ENCODE data around the gene OLFM1. TPM values are rescaled to one million over a fixed set of nuclear protein-coding genes. Genes with fewer than 3 reads are reported as not detected.

Gene OLFM1
- total RNA-seq, 2 donors from 2014 or later, result 11.0 to 23.2 TPM

- Mint-ChIP-seq H3K4me1 (no peaks in the 10 kb centered on the region), H3K36me3 (ENCODE audit: low read depth) (no peaks in the 10 kb centered on the region), H3K27me3 (ENCODE audit: insufficient read depth) (no peaks in the 10 kb centered on the region), H3K4me3 (no peak overlapping the region), H3K27ac (no peak overlapping the region), H3K9me3 (peaks cover 7% of the 10 kb centered on the region)
- Histone ChIP-seq H3K9me3 (ENCODE audit: control insufficient read depth, low read length) (no peaks in the 10 kb centered on the region), H3K36me3 (ENCODE audit: control insufficient read depth, insufficient read depth, low read length) (no peaks in the 10 kb centered on the region), H3K4me3 (ENCODE audit: low read length) (no peak overlapping the region), H3K27me3 (ENCODE audit: control insufficient read depth, insufficient read depth, low read length, poor library complexity, severe bottlenecking) (no peaks in the 10 kb centered on the region), H3K9ac (ENCODE audit: extremely low read depth, low read length, poor library complexity, severe bottlenecking) (no peak overlapping the region), H3K4me1 (ENCODE audit: control insufficient read depth, insufficient read depth, low read length) (no peaks in the 10 kb centered on the region), H3K27ac (ENCODE audit: low read depth, low read length) (no peak overlapping the region)
- WGBS, 2 experiments (ENCODE audit: insufficient coverage in 1 of 2, insufficient read length in 1 of 2), result 90 to 93% methylated on average over 10 to 17 of the region's 17 CpGs
- TF ChIP-seq CTCF (conservative IDR thresholded peaks at IDR 0.05), result no peak
- DNase-seq, result peak; percentile 15
These were observed 38.6 kb upstream of the OLFM1 start for GRCh38 chr9:135048758-135049444.

- Histone ChIP-seq H3K4me3 (ENCODE audit: low read length) (no peak overlapping the region), H3K9me3 (ENCODE audit: control insufficient read depth, low read length) (no peaks in the 10 kb centered on the region), H3K4me1 (ENCODE audit: control insufficient read depth, insufficient read depth, low read length) (no peaks in the 10 kb centered on the region), H3K9ac (ENCODE audit: extremely low read depth, low read length, poor library complexity, severe bottlenecking) (no peak overlapping the region), H3K36me3 (ENCODE audit: control insufficient read depth, insufficient read depth, low read length) (no peaks in the 10 kb centered on the region), H3K27ac (ENCODE audit: low read depth, low read length) (no peak overlapping the region), H3K27me3 (ENCODE audit: control insufficient read depth, insufficient read depth, low read length, poor library complexity, severe bottlenecking) (no peaks in the 10 kb centered on the region)
- Mint-ChIP-seq H3K27ac (no peak overlapping the region), H3K36me3 (ENCODE audit: low read depth) (no peaks in the 10 kb centered on the region), H3K27me3 (ENCODE audit: insufficient read depth) (no peaks in the 10 kb centered on the region), H3K9me3 (peaks cover 7% of the 10 kb centered on the region), H3K4me3 (no peak overlapping the region), H3K4me1 (no peaks in the 10 kb centered on the region)
- no peak for TF ChIP-seq CTCF (conservative IDR thresholded peaks at IDR 0.05)
- no peak for DNase-seq
- 85 to 92% methylated on average over 6 to 7 of the region's 7 CpGs for WGBS, 2 experiments (ENCODE audit: insufficient coverage in 1 of 2, insufficient read length in 1 of 2)
These were observed 38.0 kb upstream of the OLFM1 start for GRCh38 chr9:135049460-135049859.

GRCh38 chr9:135050072-135050990 lies 37.1 kb upstream of the OLFM1 start:
- DNase-seq, result peak; percentile 29
- H3K9me3 ChIP-seq (ENCODE audit: control insufficient read depth, low read length), result no peaks in the 10 kb centered on the region
- Mint-ChIP-seq H3K4me1 (no peaks in the 10 kb centered on the region), H3K27ac (no peak overlapping the region), H3K27me3 (ENCODE audit: insufficient read depth) (no peaks in the 10 kb centered on the region), H3K4me3 (no peak overlapping the region), H3K36me3 (ENCODE audit: low read depth) (no peaks in the 10 kb centered on the region), H3K9me3 (peaks cover 7% of the 10 kb centered on the region)
- H3K4me1 ChIP-seq (ENCODE audit: control insufficient read depth, insufficient read depth, low read length), result no peaks in the 10 kb centered on the region
- no peaks in the 10 kb centered on the region for H3K36me3 ChIP-seq (ENCODE audit: control insufficient read depth, insufficient read depth, low read length)
- TF ChIP-seq CTCF (conservative IDR thresholded peaks at IDR 0.05), result no peak
- no peak overlapping the region for H3K27ac ChIP-seq (ENCODE audit: low read depth, low read length)
- H3K9ac ChIP-seq (ENCODE audit: extremely low read depth, low read length, poor library complexity, severe bottlenecking), result no peak overlapping the region
- WGBS, 2 experiments (ENCODE audit: insufficient coverage in 1 of 2, insufficient read length in 1 of 2), result 93 to 96% methylated on average over 12 to 31 of the region's 31 CpGs
- no peak overlapping the region for H3K4me3 ChIP-seq (ENCODE audit: low read length)
- no peaks in the 10 kb centered on the region for H3K27me3 ChIP-seq (ENCODE audit: control insufficient read depth, insufficient read depth, low read length, poor library complexity, severe bottlenecking)
